ENCODE data around the gene C1orf56.

- TF ChIP-seq CTCF (IDR thresholded peaks at IDR 0.05; ENCODE audit: low read depth, low read length): no peak
- TF ChIP-seq EZH2phosphoT487 (IDR thresholded peaks at IDR 0.05; ENCODE audit: low read depth): no peak
These were observed 15.4 kb upstream of the C1orf56 start for GRCh38 chr1:151032164-151032563.
